KMS-11 (cell line): ENCODE data around the gene VPS52.
A peak's percentile ranks its signal among the peaks of the same experiment; 100 is the strongest.

Experiments
- H2AFZ ChIP-seq: fragments of 200-600 bp; sonication (generic); 2 replicates; pipeline ENCODE4 v1.6.1; 2016; ENCODE audit warnings: antibody characterized with exemption, mixed run types, low read depth
- H3K27ac ChIP-seq: fragments of 200-600 bp; sonication (generic); 2 replicates; pipeline ENCODE4 v1.6.1; 2016; ENCODE audit warnings: mild to moderate bottlenecking, mixed run types
- H3K27me3 ChIP-seq: fragments of 200-600 bp; sonication (generic); 2 replicates; pipeline ENCODE4 v1.6.1; 2017; ENCODE audit warnings: mild to moderate bottlenecking, low read depth, mixed run types, moderate library complexity; ENCODE audit not compliant: insufficient read depth
- H3K36me3 ChIP-seq: fragments of 200-600 bp; sonication (generic); 2 replicates; pipeline ENCODE4 v1.6.1; 2017; ENCODE audit warnings: mild to moderate bottlenecking, mixed run types; ENCODE audit not compliant: insufficient read depth
- H3K4me1 ChIP-seq: fragments of 200-600 bp; sonication (generic); 2 replicates; pipeline ENCODE4 v1.6.1; 2016; ENCODE audit warnings: mild to moderate bottlenecking, low read depth, mixed run types; ENCODE audit not compliant: poor library complexity, severe bottlenecking
- H3K4me2 ChIP-seq: fragments of 200-600 bp; sonication (generic); 2 replicates; pipeline ENCODE4 v1.7.0; 2016; ENCODE audit warnings: mild to moderate bottlenecking, mixed run types
- H3K4me3 ChIP-seq: fragments of 200-600 bp; sonication (generic); IDR thresholded peaks from 2 replicates; pipeline ENCODE4 v1.6.1; 2017; ENCODE audit warnings: low read depth, low read length, mixed read lengths; ENCODE audit not compliant: insufficient read depth
- H3K79me2 ChIP-seq: fragments of 200-600 bp; sonication (generic); 2 replicates; pipeline ENCODE4 v1.6.1; 2016; ENCODE audit warnings: low read depth, mixed run types; ENCODE audit not compliant: insufficient read depth
- H3K9ac ChIP-seq: fragments of 200-600 bp; sonication (generic); 2 replicates; pipeline ENCODE4 v1.6.1; 2016; ENCODE audit warnings: mild to moderate bottlenecking, mixed run types
- H4K20me1 ChIP-seq: fragments of 200-600 bp; sonication (generic); 2 replicates; pipeline ENCODE4 v1.6.1; 2016; ENCODE audit warnings: mild to moderate bottlenecking, mixed run types; ENCODE audit not compliant: insufficient read depth
- CTCF ChIP-seq: fragments of 200-600 bp; sonication (generic); conservative IDR thresholded peaks from 2 replicates; pipeline ENCODE4 v1.6.1; 2017; ENCODE audit warnings: low read depth, mild to moderate bottlenecking, antibody characterized with exemption, low read length, moderate library complexity, mixed read lengths

Gene VPS52, protein sequence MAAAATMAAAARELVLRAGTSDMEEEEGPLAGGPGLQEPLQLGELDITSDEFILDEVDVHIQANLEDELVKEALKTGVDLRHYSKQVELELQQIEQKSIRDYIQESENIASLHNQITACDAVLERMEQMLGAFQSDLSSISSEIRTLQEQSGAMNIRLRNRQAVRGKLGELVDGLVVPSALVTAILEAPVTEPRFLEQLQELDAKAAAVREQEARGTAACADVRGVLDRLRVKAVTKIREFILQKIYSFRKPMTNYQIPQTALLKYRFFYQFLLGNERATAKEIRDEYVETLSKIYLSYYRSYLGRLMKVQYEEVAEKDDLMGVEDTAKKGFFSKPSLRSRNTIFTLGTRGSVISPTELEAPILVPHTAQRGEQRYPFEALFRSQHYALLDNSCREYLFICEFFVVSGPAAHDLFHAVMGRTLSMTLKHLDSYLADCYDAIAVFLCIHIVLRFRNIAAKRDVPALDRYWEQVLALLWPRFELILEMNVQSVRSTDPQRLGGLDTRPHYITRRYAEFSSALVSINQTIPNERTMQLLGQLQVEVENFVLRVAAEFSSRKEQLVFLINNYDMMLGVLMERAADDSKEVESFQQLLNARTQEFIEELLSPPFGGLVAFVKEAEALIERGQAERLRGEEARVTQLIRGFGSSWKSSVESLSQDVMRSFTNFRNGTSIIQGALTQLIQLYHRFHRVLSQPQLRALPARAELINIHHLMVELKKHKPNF

GRCh38 chr6:33271468-33272274 is at the start of gene VPS52, which contains the start of gene RPS18:
Gene VPS52, minus strand, starts transcription at chr6:33271876. Its CDS starts 201 bp downstream, at chr6:33271675.
Gene RPS18, plus strand, starts transcription at chr6:33272075. Its CDS starts 45 bp downstream, at chr6:33272120.
- H3K4me1 ChIP-seq, result peaks cover 27% of the 10 kb centered on the region

GRCh38 chr6:33321227-33321626 is 49.6 kb upstream of the VPS52 start:
- Histone ChIP-seq H3K79me2 (peaks cover 29% of the 10 kb centered on the region; the same call in 1 of the 2 replicates), H3K4me2 (peak overlapping the region; percentile 60; the same call in 1 of the 2 replicates), H4K20me1 (no peaks in the 10 kb centered on the region), H3K4me3 (no peak overlapping the region), H3K9ac (no peak overlapping the region), H3K4me1 (peaks cover 31% of the 10 kb centered on the region), H3K27me3 (no peaks in the 10 kb centered on the region), H3K27ac (no peak overlapping the region), H3K36me3 (no peaks in the 10 kb centered on the region; the same call in 1 of the 2 replicates), H2AFZ (no peak overlapping the region)
- TF ChIP-seq CTCF, result no peak

More at GRCh38 chr6:33271468-33272274, at the start of gene VPS52, which contains the start of gene RPS18:
- Histone ChIP-seq H3K79me2 (peaks cover 42% of the 10 kb centered on the region), H3K4me2 (peak within 1 kb of the TSS; percentile 66), H3K9ac (peak within 1 kb of the TSS; percentile 91), H3K27ac (peak within 1 kb of the TSS; percentile 85), H3K27me3 (no peaks in the 10 kb centered on the region), H3K36me3 (peaks cover 29% of the 10 kb centered on the region; the same call in 1 of the 2 replicates), H3K4me3 (peak within 1 kb of the TSS; percentile 11), H2AFZ (peak within 1 kb of the TSS; percentile 89), H4K20me1 (peaks cover 16% of the 10 kb centered on the region; the same call in 1 of the 2 replicates)
- TF ChIP-seq CTCF, result no peak

GRCh38 chr6:33320315-33321181 is 48.9 kb upstream of the VPS52 start:
- Histone ChIP-seq H3K27ac (no peak overlapping the region), H3K36me3 (no peaks in the 10 kb centered on the region; the same call in 1 of the 2 replicates), H3K4me3 (no peak overlapping the region), H3K9ac (no peak overlapping the region), H3K27me3 (no peaks in the 10 kb centered on the region), H4K20me1 (no peaks in the 10 kb centered on the region), H2AFZ (no peak overlapping the region), H3K4me2 (no peak overlapping the region; the same call in 1 of the 2 replicates), H3K4me1 (peaks cover 31% of the 10 kb centered on the region), H3K79me2 (peaks cover 29% of the 10 kb centered on the region; the same call in 1 of the 2 replicates)
- TF ChIP-seq CTCF, result no peak
